ENCODE measurements around the gene CCDC124.
"Not testable (repeated sequence)": the region's sequence is repeated elsewhere in the genome, so short reads cannot be mapped to it uniquely, and the experiment has no call there.

The CCDC124 gene

GRCh38 chr19:17985037-17985818 lies 52.4 kb downstream of the CCDC124 start:
- DNase-seq: no peak

- not testable (repeated sequence) for DNase-seq
These were observed 53.8 kb downstream of the CCDC124 start for GRCh38 chr19:17986569-17986968.

- DNase-seq: no peak
These were observed 55.3 kb downstream of the CCDC124 start for GRCh38 chr19:17988161-17988560.

GRCh38 chr19:17989425-17990094 lies 56.7 kb downstream of the CCDC124 start:
- DNase-seq: no peak

GRCh38 chr19:17993076-17993813 lies 60.4 kb downstream of the CCDC124 start:
- no peak for DNase-seq

All from right kidney (tissue), 1 donor.